ENCODE data around the gene XBP1. TPM values are rescaled to one million over a fixed set of nuclear protein-coding genes. Genes with fewer than 3 reads are reported as not detected.

The XBP1 gene
- total and polyA plus RNA-seq, 2 of the 13 experiments (the other 11 are each of a cell fraction or from before 2014, with no cell fraction given), result 416 to 427 TPM

GRCh38 chr22:28817919-28818859 is 17.8 kb upstream of the XBP1 start (continued):
- TF ChIP-seq MLXIP (CRISPR knock-in tag; IDR thresholded peaks at IDR 0.05; ENCODE audit: borderline replicate concordance) (no peak), MNT (IDR thresholded peaks at IDR 0.05) (no peak), ZNF569 (CRISPR knock-in tag; IDR thresholded peaks at IDR 0.05; ENCODE audit: borderline replicate concordance) (no peak), ZNF260 (CRISPR knock-in tag; IDR thresholded peaks at IDR 0.05; ENCODE audit: borderline replicate concordance, low read depth) (no peak), ZNF772 (CRISPR knock-in tag; IDR thresholded peaks at IDR 0.05) (no peak), ZBTB42 (CRISPR knock-in tag; IDR thresholded peaks at IDR 0.05) (no peak), ATM (IDR thresholded peaks at IDR 0.05; ENCODE audit: borderline replicate concordance) (no peak), SNAI1 (CRISPR knock-in tag; IDR thresholded peaks at IDR 0.05; ENCODE audit: borderline replicate concordance) (0 out of 2 replicates have a peak, but pooled peaks have one; percentile 26), MLLT10 (CRISPR knock-in tag; IDR thresholded peaks at IDR 0.05) (no peak), SP5 (CRISPR knock-in tag; IDR thresholded peaks at IDR 0.05; ENCODE audit: borderline replicate concordance, low read depth) (peak; percentile 23; the same call in 1 of the 2 replicates), HBP1 (CRISPR knock-in tag; IDR thresholded peaks at IDR 0.05; ENCODE audit: low read depth) (no peak), BHLHE40 (IDR thresholded peaks at IDR 0.05; ENCODE audit: low read length) (no peak), ZSCAN30 (CRISPR knock-in tag; IDR thresholded peaks at IDR 0.05) (no peak), FOXO4 (CRISPR knock-in tag; conservative IDR thresholded peaks at IDR 0.05) (0 out of 2 replicates have a peak, but pooled peaks have one; percentile 55), ZNF567 (CRISPR knock-in tag; IDR thresholded peaks at IDR 0.05; ENCODE audit: borderline replicate concordance) (no peak), ZNF782 (CRISPR knock-in tag; IDR thresholded peaks at IDR 0.05; ENCODE audit: borderline replicate concordance) (no peak), ZNF136 (CRISPR knock-in tag; IDR thresholded peaks at IDR 0.05; ENCODE audit: low read depth) (no peak), ZNF510 (CRISPR knock-in tag; IDR thresholded peaks at IDR 0.05; ENCODE audit: low read depth) (no peak), FLYWCH1 (CRISPR knock-in tag; IDR thresholded peaks at IDR 0.05) (no peak), SOX13 (IDR thresholded peaks at IDR 0.05) (peak; percentile 50; the same call in 1 of the 2 replicates), SOX13 (CRISPR knock-in tag; conservative IDR thresholded peaks at IDR 0.05 in 1 of 2, IDR thresholded peaks at IDR 0.05 in 1 of 2) (peak in 1 of 2 experiments; percentile 85; a peak in 2 of 4 replicates)

Measured in HepG2 (cell line).